Parathyroid adenoma (tissue), 2 donors: Measurements from ENCODE around the gene NR2F1.
"Not testable (repeated sequence)": the region's sequence is repeated elsewhere in the genome, so short reads cannot be mapped to it uniquely, and the experiment has no call there.

Source experiments
- H2AFZ ChIP-seq: fragments of 300-600 bp; sonication (generic); one replicate; pipeline ENCODE4 v1.7.0; 2017; ENCODE audit warnings: antibody characterized with exemption, mild to moderate bottlenecking
- H3K27ac ChIP-seq: fragments of 300-600 bp; sonication (generic); one replicate; pipeline ENCODE4 v1.7.0; 2017
- H3K27me3 ChIP-seq: fragments of 300-600 bp; sonication (generic); one replicate; pipeline ENCODE4 v1.7.0; 2017; ENCODE audit warnings: low read length; ENCODE audit not compliant: control insufficient read depth, insufficient read depth
- H3K36me3 ChIP-seq: fragments of 300-600 bp; sonication (generic); one replicate; pipeline ENCODE4 v1.7.0; 2017; ENCODE audit warnings: low read length; ENCODE audit not compliant: control insufficient read depth, insufficient read depth
- H3K4me1 ChIP-seq: fragments of 300-600 bp; sonication (generic); one replicate; pipeline ENCODE4 v1.7.0; 2017; ENCODE audit warnings: control low read depth
- H3K4me2 ChIP-seq: fragments of 300-600 bp; sonication (generic); one replicate; pipeline ENCODE4 v1.7.0; 2017; ENCODE audit warnings: low read length
- H3K4me3 ChIP-seq: fragments of 300-600 bp; sonication (generic); one replicate; pipeline ENCODE4 v1.7.0; 2017; ENCODE audit warnings: low read depth, low read length
- H3K79me2 ChIP-seq: fragments of 300-600 bp; sonication (generic); one replicate; pipeline ENCODE4 v1.7.0; 2017; ENCODE audit warnings: control low read depth
- H3K9ac ChIP-seq: fragments of 300-600 bp; sonication (generic); one replicate; pipeline ENCODE4 v1.7.0; 2017; ENCODE audit warnings: mild to moderate bottlenecking
- H3K9me3 ChIP-seq: fragments of 300-600 bp; sonication (generic); one replicate; pipeline ENCODE4 v1.7.0; 2017; ENCODE audit warnings: low read length; ENCODE audit not compliant: control insufficient read depth
- TF ChIP-seq, protein P1 (sequence below): fragments of 300-600 bp; sonication (generic); IDR thresholded peaks from one replicate; pipeline ENCODE4 v1.7.0; 2017; ENCODE audit warnings: antibody characterized with exemption, mild to moderate bottlenecking
- donor health status: primary hyperparathyroidism.

The NR2F1 gene

DNA sequence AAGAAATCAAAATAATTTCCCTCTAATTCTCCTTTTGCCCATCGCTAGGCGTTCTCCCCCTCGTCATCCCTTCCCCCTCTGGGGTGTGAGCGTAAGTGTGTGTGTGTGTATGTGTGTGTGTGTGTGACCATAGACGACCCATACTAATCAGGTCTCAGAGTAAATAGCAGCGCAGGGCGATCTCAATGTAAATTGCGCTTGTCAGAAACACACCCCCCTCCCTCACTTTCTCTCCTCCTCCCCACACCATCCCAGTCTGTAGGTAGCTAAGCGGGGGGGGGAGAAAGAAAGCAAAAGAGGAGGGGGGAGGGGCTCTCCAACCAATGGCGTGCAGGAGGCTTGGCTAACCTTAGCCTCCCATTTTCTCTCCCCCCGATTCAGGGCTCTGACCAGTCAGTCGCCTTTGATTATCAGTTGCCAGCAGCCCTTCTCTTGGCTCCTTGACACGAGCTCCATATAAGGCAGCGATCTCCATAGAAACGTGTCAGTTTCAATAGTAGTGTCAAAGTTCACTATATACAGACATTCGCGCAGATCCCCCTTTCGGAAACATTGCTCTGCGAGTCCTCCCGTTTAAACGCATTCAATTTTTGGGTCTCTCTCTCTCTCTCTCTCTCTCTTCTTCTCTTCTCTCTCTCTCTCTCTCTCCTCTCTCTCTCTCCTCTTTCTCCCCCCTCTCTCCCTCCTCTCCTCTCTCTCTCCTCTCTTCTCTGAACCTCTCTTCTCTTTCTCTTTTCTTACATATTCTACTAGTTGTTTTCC is at the start of gene NR2F1:
TSS of gene NR2F1 (plus strand) at position 546 of the 762 bp plus-strand sequence. CDS start 1,802 bp downstream, outside the sequence.
- peaks cover 45% of the 10 kb centered on the region for H3K27me3 ChIP-seq
- TF ChIP-seq, protein P1, sequence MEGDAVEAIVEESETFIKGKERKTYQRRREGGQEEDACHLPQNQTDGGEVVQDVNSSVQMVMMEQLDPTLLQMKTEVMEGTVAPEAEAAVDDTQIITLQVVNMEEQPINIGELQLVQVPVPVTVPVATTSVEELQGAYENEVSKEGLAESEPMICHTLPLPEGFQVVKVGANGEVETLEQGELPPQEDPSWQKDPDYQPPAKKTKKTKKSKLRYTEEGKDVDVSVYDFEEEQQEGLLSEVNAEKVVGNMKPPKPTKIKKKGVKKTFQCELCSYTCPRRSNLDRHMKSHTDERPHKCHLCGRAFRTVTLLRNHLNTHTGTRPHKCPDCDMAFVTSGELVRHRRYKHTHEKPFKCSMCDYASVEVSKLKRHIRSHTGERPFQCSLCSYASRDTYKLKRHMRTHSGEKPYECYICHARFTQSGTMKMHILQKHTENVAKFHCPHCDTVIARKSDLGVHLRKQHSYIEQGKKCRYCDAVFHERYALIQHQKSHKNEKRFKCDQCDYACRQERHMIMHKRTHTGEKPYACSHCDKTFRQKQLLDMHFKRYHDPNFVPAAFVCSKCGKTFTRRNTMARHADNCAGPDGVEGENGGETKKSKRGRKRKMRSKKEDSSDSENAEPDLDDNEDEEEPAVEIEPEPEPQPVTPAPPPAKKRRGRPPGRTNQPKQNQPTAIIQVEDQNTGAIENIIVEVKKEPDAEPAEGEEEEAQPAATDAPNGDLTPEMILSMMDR, result no peak

DNA sequence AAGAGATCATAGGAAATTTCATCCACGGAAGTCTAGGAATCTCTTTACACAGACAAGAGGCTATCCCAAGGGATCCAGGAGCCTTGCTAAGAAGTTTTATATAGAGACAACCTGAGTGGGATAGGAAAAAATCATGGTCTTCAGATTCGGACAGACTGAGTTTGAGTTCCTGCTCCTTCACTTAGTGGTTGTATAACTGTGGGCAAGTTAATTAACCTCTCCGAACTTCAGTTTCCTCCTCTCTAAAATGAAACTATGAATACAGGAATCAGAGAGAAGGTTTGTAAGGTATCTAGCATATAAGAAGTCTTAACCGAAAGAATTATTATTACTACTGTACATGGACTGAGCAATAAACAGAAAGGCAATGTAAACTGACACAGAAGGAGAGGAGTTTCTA is 37.1 kb upstream of the NR2F1 start:
- Histone ChIP-seq H3K9me3 (no peaks in the 10 kb centered on the region), H3K36me3 (no peaks in the 10 kb centered on the region), H3K27ac (no peak overlapping the region), H2AFZ (no peak overlapping the region), H3K4me1 (no peaks in the 10 kb centered on the region), H3K4me3 (no peak overlapping the region), H3K9ac (no peak overlapping the region), H3K27me3 (no peaks in the 10 kb centered on the region), H3K4me2 (no peak overlapping the region), H3K79me2 (no peaks in the 10 kb centered on the region)
- TF ChIP-seq, protein P1, result no peak

More for the DNA sequence above, at the start of gene NR2F1:
- Histone ChIP-seq H3K9ac (no peak within 1 kb of the TSS), H3K79me2 (no peaks in the 10 kb centered on the region), H3K9me3 (no peaks in the 10 kb centered on the region), H2AFZ (no peak within 1 kb of the TSS), H3K4me2 (peak within 1 kb of the TSS; percentile 38), H3K36me3 (no peaks in the 10 kb centered on the region), H3K27ac (no peak within 1 kb of the TSS), H3K4me1 (no peaks in the 10 kb centered on the region), H3K4me3 (peak within 1 kb of the TSS; percentile 27)

DNA sequence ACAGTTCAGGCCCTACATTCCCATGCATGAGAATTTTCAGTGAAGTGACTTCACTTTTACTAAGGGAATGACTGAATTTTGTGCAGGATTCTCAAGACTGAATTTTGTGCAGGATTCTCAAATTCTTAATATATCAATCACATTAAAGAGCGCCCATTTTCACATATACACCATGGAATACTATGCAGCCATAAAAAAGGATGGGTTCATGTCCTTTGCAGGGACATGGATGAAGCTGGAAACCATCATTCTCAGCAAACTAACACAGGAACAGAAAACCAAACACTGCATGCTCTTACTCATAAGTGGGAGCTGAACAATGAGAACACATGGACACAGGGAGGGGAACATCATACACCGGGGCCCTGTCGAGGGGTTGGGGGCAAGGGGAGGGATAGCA is 33.4 kb upstream of the NR2F1 start:
- H3K79me2 ChIP-seq, H3K4me3 ChIP-seq, H3K9me3 ChIP-seq, H3K27ac ChIP-seq, H2AFZ ChIP-seq, H3K36me3 ChIP-seq, H3K4me2 ChIP-seq, H3K27me3 ChIP-seq, H3K9ac ChIP-seq, H3K4me1 ChIP-seq: not testable (repeated sequence)

DNA sequence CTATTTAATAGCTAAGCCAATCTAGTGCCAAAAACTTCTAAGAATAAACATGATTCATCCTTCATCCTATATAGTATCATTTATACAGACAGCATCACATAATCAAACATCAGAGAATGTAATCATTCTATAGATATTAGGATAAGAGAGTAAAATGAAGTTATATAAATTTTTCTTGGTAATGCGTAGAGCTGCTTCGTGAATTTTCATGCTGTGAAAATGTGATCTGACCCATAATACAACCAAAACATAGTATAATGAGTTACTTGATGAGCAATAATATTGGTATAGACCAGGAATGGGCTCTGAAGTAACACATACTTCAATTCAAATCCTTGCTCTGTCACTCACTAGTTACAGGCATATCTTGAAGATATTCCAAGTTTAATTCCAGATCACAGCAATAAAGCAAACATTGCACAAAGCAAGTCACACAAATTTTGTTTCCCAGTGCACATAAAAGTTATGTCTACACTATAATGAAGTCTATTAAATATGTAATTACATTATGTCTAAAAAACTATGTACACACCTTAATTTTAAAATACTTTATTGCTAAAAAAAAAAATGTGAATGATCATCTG is 25.9 kb upstream of the NR2F1 start:
- no peak overlapping the region for H2AFZ ChIP-seq
- no peak overlapping the region for H3K4me3 ChIP-seq
- H3K4me2 ChIP-seq, result no peak overlapping the region
- TF ChIP-seq, protein P1, result no peak
- H3K27me3 ChIP-seq, result no peaks in the 10 kb centered on the region
- no peak overlapping the region for H3K9ac ChIP-seq
- H3K27ac ChIP-seq, result no peak overlapping the region
- H3K4me1 ChIP-seq, result no peaks in the 10 kb centered on the region
- H3K9me3 ChIP-seq, result no peaks in the 10 kb centered on the region
- H3K36me3 ChIP-seq, result no peaks in the 10 kb centered on the region
- H3K79me2 ChIP-seq, result no peaks in the 10 kb centered on the region

DNA sequence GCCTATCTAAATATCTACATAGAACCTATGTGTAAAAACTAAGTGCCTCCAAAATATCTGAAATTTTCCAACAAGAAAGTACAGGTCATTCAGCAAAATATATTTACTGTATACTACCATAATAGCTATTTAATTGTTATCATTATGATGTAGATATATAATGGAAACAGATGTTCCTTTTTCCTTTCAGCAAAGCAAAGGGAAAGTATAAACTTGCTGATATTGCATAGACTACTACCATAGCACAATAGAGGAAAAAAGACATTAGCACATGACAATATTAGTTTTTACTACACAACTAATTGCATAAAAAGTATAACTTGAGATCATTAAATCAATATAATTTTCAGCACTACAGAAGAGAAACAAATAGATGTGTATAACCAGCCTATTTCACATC is 16.9 kb upstream of the NR2F1 start:
- no peaks in the 10 kb centered on the region for H3K4me1 ChIP-seq
- H2AFZ ChIP-seq, result no peak overlapping the region
- peaks cover 5% of the 10 kb centered on the region for H3K27me3 ChIP-seq
- H3K4me3 ChIP-seq, result no peak overlapping the region
- H3K9ac ChIP-seq, result no peak overlapping the region
- TF ChIP-seq, protein P1, result no peak
- H3K36me3 ChIP-seq, result no peaks in the 10 kb centered on the region
- H3K9me3 ChIP-seq, result peaks cover 3% of the 10 kb centered on the region
- no peaks in the 10 kb centered on the region for H3K79me2 ChIP-seq
- H3K27ac ChIP-seq, result no peak overlapping the region
- H3K4me2 ChIP-seq, result no peak overlapping the region
